SIG-M5 treated with dmso at 0.1 percent for 504 hours (cell line): ENCODE measurements around the gene ACVR1B.
"Not testable (repeated sequence)": the region's sequence is repeated elsewhere in the genome, so short reads cannot be mapped to it uniquely, and the experiment has no call there.

Experiments used
- DNase-seq: peaks from one replicate; lab custom pipeline; 2025; ENCODE audit not compliant: unreplicated experiment; lab: John Stamatoyannopoulos, UW

Gene ACVR1B

GRCh38 chr12:51969643-51970042, 18.1 kb downstream of the ACVR1B start:
- no peak for DNase-seq

- DNase-seq: no peak
These were observed 19.6 kb downstream of the ACVR1B start for GRCh38 chr12:51970904-51971646.

- DNase-seq: peak; percentile 78
These were observed 20.4 kb downstream of the ACVR1B start for GRCh38 chr12:51971679-51972421.

GRCh38 chr12:51972422-51972812, 20.9 kb downstream of the ACVR1B start:
- peak; percentile 54 for DNase-seq

GRCh38 chr12:51972849-51973273, 21.4 kb downstream of the ACVR1B start:
- DNase-seq: peak; percentile 99

GRCh38 chr12:51973560-51973959, 22.1 kb downstream of the ACVR1B start:
- no peak for DNase-seq

GRCh38 chr12:51974646-51975045, 23.1 kb downstream of the ACVR1B start:
- no peak for DNase-seq

GRCh38 chr12:51975196-51975595, 23.7 kb downstream of the ACVR1B start:
- DNase-seq: no peak

- DNase-seq: peak; percentile 64
These were observed 25.1 kb downstream of the ACVR1B start for GRCh38 chr12:51976376-51977160.

- DNase-seq: no peak
These were observed 25.8 kb downstream of the ACVR1B start for GRCh38 chr12:51977320-51977753.

GRCh38 chr12:51979306-51979705, 27.8 kb downstream of the ACVR1B start:
- DNase-seq: not testable (repeated sequence)

GRCh38 chr12:51980051-51980808, 28.7 kb downstream of the ACVR1B start:
- DNase-seq: peak; percentile 74

- DNase-seq: no peak
These were observed 29.3 kb downstream of the ACVR1B start for GRCh38 chr12:51980809-51981127.

- no peak for DNase-seq
These were observed 33.2 kb downstream of the ACVR1B start for GRCh38 chr12:51984657-51985056.

- no peak for DNase-seq
These were observed 33.8 kb downstream of the ACVR1B start for GRCh38 chr12:51985154-51985835.

- DNase-seq: no peak
These were observed 35.3 kb downstream of the ACVR1B start for GRCh38 chr12:51986834-51987233.

- DNase-seq: no peak
These were observed 40.7 kb downstream of the ACVR1B start for GRCh38 chr12:51992246-51992645.

- DNase-seq: no peak
These were observed 43.0 kb downstream of the ACVR1B start for GRCh38 chr12:51994539-51994820.

GRCh38 chr12:51994959-51995358, 43.5 kb downstream of the ACVR1B start:
- DNase-seq: no peak

- no peak for DNase-seq
These were observed 45.6 kb downstream of the ACVR1B start for GRCh38 chr12:51997136-51997535.
